Neural progenitor cell (in vitro differentiated cells): Measurements from ENCODE around the gene PDE6D. TPM values are rescaled to one million over a fixed set of nuclear protein-coding genes. Genes with fewer than 3 reads are reported as not detected.

Experiments
- DNase-seq: peaks from one replicate; pipeline ENCODE4 v3.0.0-alpha.2; 2016; ENCODE audit warnings: low spot score
- H2AFZ ChIP-seq: fragments of 200-600 bp; sonication (generic); replicated peaks from 2 replicates; pipeline ENCODE4 v1.6.1; 2016; ENCODE audit warnings: antibody characterized with exemption
- H3F3A ChIP-seq: fragments of 200-600 bp; sonication (generic); 2 replicates; pipeline ENCODE4 v1.6.1; 2016; ENCODE audit warnings: antibody characterized with exemption, low read depth
- H3K27ac ChIP-seq: fragments of 200-600 bp; sonication (generic); 2 replicates; pipeline ENCODE4 v1.5.1; 2016; ENCODE audit warnings: mild to moderate bottlenecking
- H3K27me3 ChIP-seq: fragments of 200-600 bp; sonication (generic); 2 replicates; pipeline ENCODE4 v1.6.1; 2016; ENCODE audit warnings: mild to moderate bottlenecking, moderate library complexity
- H3K36me3 ChIP-seq: fragments of 200-600 bp; sonication (generic); 2 replicates; pipeline ENCODE4 v1.5.1; 2016
- H3K4me1 ChIP-seq: fragments of 200-600 bp; sonication (generic); 2 replicates; pipeline ENCODE4 v1.6.1; 2016; ENCODE audit warnings: mixed run types
- H3K4me2 ChIP-seq: fragments of 200-600 bp; sonication (generic); 2 replicates; pipeline ENCODE4 v1.6.1; 2016
- H3K4me3 ChIP-seq: fragments of 200-600 bp; sonication (generic); 2 replicates; pipeline ENCODE4 v1.5.1; 2016
- H3K79me2 ChIP-seq: fragments of 200-600 bp; sonication (generic); 2 replicates; pipeline ENCODE4 v1.6.1; 2016; ENCODE audit warnings: low read depth
- H3K9ac ChIP-seq: fragments of 200-600 bp; sonication (generic); 2 replicates; pipeline ENCODE4 v1.6.1; 2016
- H3K9me3 ChIP-seq: fragments of 200-600 bp; sonication (generic); 2 replicates; pipeline ENCODE4 v1.5.1; 2016; ENCODE audit warnings: low read depth
- H4K20me1 ChIP-seq: fragments of 200-600 bp; sonication (generic); 2 replicates; pipeline ENCODE4 v1.6.1; 2016; ENCODE audit warnings: low read depth
- H3K27ac Mint-ChIP-seq: 3 replicates; pipeline ENCODE4 v1.8.0; 2021; ENCODE audit warnings: mixed read lengths
- H3K27me3 Mint-ChIP-seq: 2 replicates; pipeline ENCODE4 v1.8.0; 2022; ENCODE audit warnings: low read depth, mild to moderate bottlenecking, inconsistent platforms, moderate library complexity, mixed read lengths; ENCODE audit not compliant: insufficient read depth
- H3K36me3 Mint-ChIP-seq: 3 replicates; pipeline ENCODE4 v1.8.0; 2021; ENCODE audit warnings: mixed read lengths
- H3K4me1 Mint-ChIP-seq: 3 replicates; pipeline ENCODE4 v1.8.0; 2021; ENCODE audit warnings: mixed read lengths
- H3K4me3 Mint-ChIP-seq: 3 replicates; pipeline ENCODE4 v1.8.0; 2021; ENCODE audit warnings: mild to moderate bottlenecking, moderate library complexity, mixed read lengths
- H3K9me3 Mint-ChIP-seq: 3 replicates; pipeline ENCODE4 v1.8.0; 2020; ENCODE audit warnings: mixed read lengths
- CTCF ChIP-seq: fragments of 200-600 bp; sonication (generic); IDR thresholded peaks from 2 replicates; pipeline ENCODE4 v1.5.1; 2017; ENCODE audit warnings: antibody characterized with exemption, mild to moderate bottlenecking
- EZH2 ChIP-seq: fragments of 200-600 bp; sonication (generic); IDR thresholded peaks from 2 replicates; pipeline ENCODE4 v1.6.1; 2017; ENCODE audit warnings: antibody characterized with exemption, mild to moderate bottlenecking, moderate library complexity
- EZH2phosphoT487 ChIP-seq: fragments of 200-600 bp; sonication (generic); IDR thresholded peaks from 2 replicates; pipeline ENCODE4 v1.6.1; 2017; ENCODE audit warnings: antibody characterized with exemption
- total RNA-seq: library from RNA; depleted of rRNA; stranded (reverse); fragments of >200 nt; gene quantifications from 2 replicates; pipeline ENCODE4 v1.2.3, GENCODE V29; 2015; ENCODE audit warnings: low replicate concordance

PDE6D gene
- total RNA-seq, 1 donor from 2014 or later = 52.6 TPM

DNA sequence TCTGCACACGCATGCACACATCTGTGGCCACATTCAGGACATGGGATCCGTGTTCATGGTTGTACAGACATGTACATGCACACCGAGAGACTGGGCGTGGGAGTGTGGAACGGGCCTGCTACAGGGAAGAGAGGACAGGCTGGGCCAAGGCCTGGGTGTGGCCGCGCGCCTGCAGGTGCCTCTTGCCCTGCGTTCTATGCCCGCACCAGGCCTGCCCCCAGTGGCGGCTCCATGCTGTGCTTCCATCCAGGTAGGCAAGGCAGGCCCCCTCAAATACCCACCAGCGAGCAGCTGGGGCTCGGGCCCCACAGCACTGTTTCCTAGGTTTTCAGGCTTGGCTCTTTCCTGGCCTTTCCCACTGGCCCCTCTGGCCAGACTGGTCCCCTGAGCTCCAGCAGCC lies 88.2 kb downstream of the PDE6D start:
- no peak overlapping the region for H3K4me2 ChIP-seq
- H3F3A ChIP-seq = peaks cover 5% of the 10 kb centered on the region
- H3K36me3 ChIP-seq = no peaks in the 10 kb centered on the region
- H3K9me3 Mint-ChIP-seq = no peaks in the 10 kb centered on the region
- no peaks in the 10 kb centered on the region for H3K27me3 ChIP-seq
- no peaks in the 10 kb centered on the region for H3K9me3 ChIP-seq
- no peak overlapping the region for H2AFZ ChIP-seq
- TF ChIP-seq EZH2 (no peak), EZH2phosphoT487 (no peak), CTCF (no peak)
- peaks cover 7% of the 10 kb centered on the region for H3K4me1 ChIP-seq
- no peak for DNase-seq
- H3K79me2 ChIP-seq = peaks cover 4% of the 10 kb centered on the region
- H3K4me3 ChIP-seq = no peak overlapping the region
- no peak overlapping the region for H3K9ac ChIP-seq
- no peaks in the 10 kb centered on the region for H4K20me1 ChIP-seq
- H3K4me3 Mint-ChIP-seq = no peak overlapping the region
- H3K27ac ChIP-seq = no peak overlapping the region
- H3K36me3 Mint-ChIP-seq = no peaks in the 10 kb centered on the region
- no peak overlapping the region for H3K27ac Mint-ChIP-seq
- peaks cover 32% of the 10 kb centered on the region for H3K4me1 Mint-ChIP-seq
- peaks cover 4% of the 10 kb centered on the region for H3K27me3 Mint-ChIP-seq

DNA sequence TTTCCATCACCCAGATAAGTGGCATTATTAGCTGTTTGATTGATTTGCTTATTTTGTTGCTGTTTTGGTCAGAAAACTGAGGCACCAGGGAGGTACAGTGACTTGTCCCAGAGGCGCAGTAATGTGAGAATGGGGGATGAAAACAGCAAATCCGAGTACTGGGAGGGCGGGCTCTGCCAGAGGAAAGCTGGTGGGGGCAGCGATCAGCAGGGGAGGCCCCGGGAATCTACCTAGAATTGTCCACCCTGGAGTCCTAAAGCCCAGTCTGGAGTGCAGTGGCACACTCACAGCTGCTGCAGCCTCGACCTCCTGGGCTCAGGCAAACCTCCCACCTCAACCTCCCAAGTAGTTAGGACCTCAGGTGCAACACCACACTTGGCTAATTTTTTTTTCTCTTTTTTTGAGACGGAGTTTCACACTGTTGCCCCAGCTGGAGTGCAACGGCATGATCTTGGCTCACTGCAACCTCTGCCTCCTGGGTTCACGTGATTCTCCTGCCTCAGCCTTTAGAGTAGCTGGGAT lies 89.8 kb downstream of the PDE6D start:
- peak overlapping the region; percentile 8 for H3K4me2 ChIP-seq
- TF ChIP-seq EZH2 = no peak
- TF ChIP-seq EZH2phosphoT487 = no peak
- TF ChIP-seq CTCF = no peak
- no peak overlapping the region for H3K4me3 ChIP-seq
- no peak overlapping the region for H3K27ac ChIP-seq
- Mint-ChIP-seq H3K27me3 (peaks cover 4% of the 10 kb centered on the region), H3K36me3 (no peaks in the 10 kb centered on the region), H3K4me1 (peaks cover 44% of the 10 kb centered on the region), H3K4me3 (no peak overlapping the region), H3K27ac (no peak overlapping the region), H3K9me3 (no peaks in the 10 kb centered on the region)
- no peak overlapping the region for H2AFZ ChIP-seq
- no peaks in the 10 kb centered on the region for H4K20me1 ChIP-seq
- peaks cover 17% of the 10 kb centered on the region for H3K4me1 ChIP-seq
- H3K9me3 ChIP-seq = no peaks in the 10 kb centered on the region
- no peaks in the 10 kb centered on the region for H3K36me3 ChIP-seq
- no peak overlapping the region for H3K9ac ChIP-seq
- no peaks in the 10 kb centered on the region for H3K27me3 ChIP-seq
- H3F3A ChIP-seq = peaks cover 11% of the 10 kb centered on the region
- peaks cover 7% of the 10 kb centered on the region for H3K79me2 ChIP-seq
- peak; percentile 38 for DNase-seq

- Histone ChIP-seq H3K27ac (no peak overlapping the region), H3K4me1 (peaks cover 17% of the 10 kb centered on the region), H3K4me3 (no peak overlapping the region), H3K9ac (no peak overlapping the region), H3K9me3 (no peaks in the 10 kb centered on the region), H3F3A (peaks cover 11% of the 10 kb centered on the region), H2AFZ (no peak overlapping the region), H3K36me3 (no peaks in the 10 kb centered on the region), H3K4me2 (no peak overlapping the region), H3K79me2 (peaks cover 7% of the 10 kb centered on the region), H3K27me3 (no peaks in the 10 kb centered on the region), H4K20me1 (no peaks in the 10 kb centered on the region)
- Mint-ChIP-seq H3K27me3 (peaks cover 2% of the 10 kb centered on the region), H3K27ac (peak overlapping the region; percentile 80), H3K9me3 (no peaks in the 10 kb centered on the region), H3K4me1 (peaks cover 47% of the 10 kb centered on the region), H3K4me3 (peak overlapping the region; percentile 9), H3K36me3 (no peaks in the 10 kb centered on the region)
- peak; percentile 1 for DNase-seq
- TF ChIP-seq EZH2 (no peak), EZH2phosphoT487 (no peak), CTCF (no peak)
Measured at GRCh38 chr2:231689124-231689893, 91.8 kb downstream of the PDE6D start.
